ENCODE results near the gene EVC2.

DNA sequence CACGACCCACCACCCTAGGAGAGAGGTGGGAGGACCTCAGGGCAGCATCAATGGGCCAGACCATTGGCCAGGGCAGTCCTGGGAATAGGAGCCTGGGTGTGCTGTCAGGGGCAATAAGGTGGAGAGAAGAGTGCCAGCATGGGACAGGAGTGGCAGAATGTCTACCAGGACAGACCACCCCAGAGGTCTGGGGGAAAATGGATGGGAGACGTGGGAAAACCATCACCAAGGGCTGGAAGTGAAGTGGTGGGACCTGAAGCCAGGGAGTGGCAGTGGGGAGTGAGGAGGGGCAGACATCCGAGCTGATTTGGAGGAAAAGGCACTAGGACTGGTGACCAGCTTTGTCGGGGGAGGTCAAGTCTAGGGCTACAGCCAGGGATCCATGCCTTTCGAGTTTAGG lies 993 bp downstream of the EVC2 start:
- TF ChIP-seq CTCF (IDR thresholded peaks at IDR 0.05) (no peak), POLR2A (IDR thresholded peaks at IDR 0.05) (no peak), POLR2AphosphoS5 (IDR thresholded peaks at IDR 0.05) (no peak)
